ENCODE measurements around the gene SLC9A9.

SLC9A9 gene

GRCh38 chr3:143840636-143841035 lies 7.6 kb downstream of the SLC9A9 start:
- no peak for DNase-seq

- no peak for DNase-seq
Observed at GRCh38 chr3:143839980-143840379, 8.3 kb downstream of the SLC9A9 start.

GRCh38 chr3:143837076-143837475 lies 11.2 kb downstream of the SLC9A9 start:
- no peak for DNase-seq

- no peak for DNase-seq
Observed at GRCh38 chr3:143835312-143835711, 13.0 kb downstream of the SLC9A9 start.

GRCh38 chr3:143832433-143832832 lies 15.8 kb downstream of the SLC9A9 start:
- no peak for DNase-seq

- no peak for DNase-seq
Observed at GRCh38 chr3:143831994-143832393, 16.3 kb downstream of the SLC9A9 start.

- no peak for DNase-seq
Observed at GRCh38 chr3:143831208-143831607, 17.1 kb downstream of the SLC9A9 start.

- no peak for DNase-seq
Observed at GRCh38 chr3:143830786-143831185, 17.5 kb downstream of the SLC9A9 start.

GRCh38 chr3:143830063-143830462 lies 18.2 kb downstream of the SLC9A9 start:
- DNase-seq, result no peak

- no peak for DNase-seq
Observed at GRCh38 chr3:143827425-143827824, 20.8 kb downstream of the SLC9A9 start.

GRCh38 chr3:143826296-143826695 lies 22.0 kb downstream of the SLC9A9 start:
- no peak for DNase-seq

GRCh38 chr3:143825513-143825912 lies 22.8 kb downstream of the SLC9A9 start:
- no peak for DNase-seq

GRCh38 chr3:143824735-143825385 lies 23.4 kb downstream of the SLC9A9 start:
- no peak for DNase-seq

GRCh38 chr3:143822798-143823197 lies 25.5 kb downstream of the SLC9A9 start:
- no peak for DNase-seq

GRCh38 chr3:143822374-143822773 lies 25.9 kb downstream of the SLC9A9 start:
- no peak for DNase-seq

GRCh38 chr3:143821862-143822261 lies 26.4 kb downstream of the SLC9A9 start:
- DNase-seq, result no peak

- DNase-seq, result no peak
Observed at GRCh38 chr3:143820466-143821221, 27.6 kb downstream of the SLC9A9 start.

- no peak for DNase-seq
Observed at GRCh38 chr3:143819890-143820289, 28.4 kb downstream of the SLC9A9 start.

GRCh38 chr3:143814443-143814889 lies 33.8 kb downstream of the SLC9A9 start:
- DNase-seq, result no peak

GRCh38 chr3:143812481-143812880 lies 35.8 kb downstream of the SLC9A9 start:
- no peak for DNase-seq

- no peak for DNase-seq
Observed at GRCh38 chr3:143811602-143812001, 36.7 kb downstream of the SLC9A9 start.

- DNase-seq, result no peak
Observed at GRCh38 chr3:143810953-143811265, 37.4 kb downstream of the SLC9A9 start.

- DNase-seq, result no peak
Observed at GRCh38 chr3:143810166-143810952, 37.9 kb downstream of the SLC9A9 start.

GRCh38 chr3:143809121-143809621 lies 39.1 kb downstream of the SLC9A9 start:
- DNase-seq, result no peak

Measured in activated CD4-positive, alpha-beta T cell treated with anti-CD3 and anti-CD28 coated beads, Interleukin-2, amount 50 U/mL, for 4 hours (primary cell).